HG03066 (cell line): ENCODE data around the gene C1orf35.

ENCODE experiments used
- ATAC-seq: cut with Tn5 transposase; IDR thresholded peaks from one replicate; pipeline ENCODE4 v1.9.1; 2021; ENCODE audit warnings: low read depth; ENCODE audit not compliant: unreplicated experiment

The C1orf35 gene

GRCh38 chr1:228102791-228103620 is at the start of gene C1orf35:
Gene C1orf35 (minus strand): TSS chr1:228103325. CDS start chr1:228103227, 98 bp downstream.
- peak; percentile 65 for ATAC-seq

- no peak for ATAC-seq
Observed at GRCh38 chr1:228152918-228153258, 49.8 kb upstream of the C1orf35 start.

DNA sequence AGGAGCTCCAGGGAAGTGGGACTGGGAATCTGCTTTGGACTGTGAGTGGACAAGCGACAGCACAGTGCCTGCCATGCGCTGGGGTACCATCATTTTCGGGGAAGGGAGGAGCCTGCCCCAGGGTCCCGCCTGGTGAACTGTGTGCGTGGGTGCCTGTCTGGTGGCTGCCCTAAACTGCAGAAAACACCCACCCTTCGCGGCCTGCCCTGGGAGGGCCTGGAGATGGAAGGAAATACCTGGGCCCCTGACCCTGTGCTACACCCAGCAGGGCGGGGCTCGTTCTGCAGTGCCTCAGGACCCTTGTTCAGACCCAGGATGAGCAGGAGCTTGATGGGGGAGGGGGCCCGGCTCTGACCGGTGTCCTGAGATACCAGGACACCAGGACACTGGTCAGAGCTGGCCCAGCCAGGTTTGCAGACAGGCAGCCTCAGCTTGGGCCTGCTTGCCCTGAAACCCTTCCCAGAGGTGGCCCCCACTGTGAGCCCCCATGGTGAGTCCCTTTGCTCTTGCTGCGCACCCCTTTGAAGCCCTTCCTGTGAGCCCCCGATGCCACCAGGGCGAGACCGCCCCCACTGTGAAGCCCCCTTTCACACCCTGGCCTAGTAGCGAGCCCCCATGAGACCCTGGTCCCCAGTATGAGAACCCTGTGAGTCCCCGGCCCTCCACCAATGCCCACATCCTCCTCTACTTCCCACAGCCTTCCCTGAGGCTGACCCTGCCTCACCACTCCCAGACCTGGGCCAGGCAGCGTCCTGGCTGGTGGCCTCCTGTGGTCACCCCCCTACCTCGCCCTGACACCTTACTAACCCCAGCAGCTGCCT is 49.2 kb upstream of the C1orf35 start:
- ATAC-seq, result no peak

DNA sequence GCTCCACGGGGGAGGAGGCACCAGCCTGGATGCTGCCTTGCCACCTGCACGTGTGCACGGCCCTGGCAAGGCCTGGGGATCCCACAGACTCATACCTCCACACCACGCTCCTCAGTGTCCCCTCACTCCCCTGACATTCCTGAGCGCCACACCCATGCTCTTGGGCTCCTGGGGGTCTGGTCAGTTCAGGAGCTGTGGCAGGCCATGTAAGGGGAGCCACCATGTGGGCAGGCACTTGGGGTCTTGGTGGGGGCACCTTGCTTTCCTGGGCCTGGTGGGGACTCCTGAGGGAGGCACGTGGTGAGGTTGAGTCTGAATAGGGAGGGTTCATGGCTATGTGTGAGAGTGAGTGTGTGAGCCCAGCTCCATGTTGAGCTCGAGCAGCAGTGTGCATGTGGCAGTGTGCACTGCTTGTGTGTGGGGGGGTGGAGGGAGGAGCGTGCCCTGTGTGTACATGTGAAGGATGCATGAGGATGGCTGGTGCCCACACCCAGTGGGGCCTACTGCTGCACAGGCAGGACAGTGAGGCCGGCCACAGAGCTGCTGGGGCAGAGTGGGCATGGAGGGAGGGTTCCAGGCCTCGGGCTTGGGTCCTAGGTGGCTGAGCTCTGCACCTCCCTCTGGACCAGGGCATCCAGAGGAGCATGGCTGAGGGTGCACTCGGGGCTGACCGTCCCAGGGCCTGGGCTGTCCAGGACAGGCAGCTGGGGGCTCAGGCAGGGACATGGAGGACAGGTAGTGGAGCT is 48.2 kb upstream of the C1orf35 start:
- ATAC-seq, result no peak

- no peak for ATAC-seq
Observed at GRCh38 chr1:228150461-228151179, 47.5 kb upstream of the C1orf35 start.

DNA sequence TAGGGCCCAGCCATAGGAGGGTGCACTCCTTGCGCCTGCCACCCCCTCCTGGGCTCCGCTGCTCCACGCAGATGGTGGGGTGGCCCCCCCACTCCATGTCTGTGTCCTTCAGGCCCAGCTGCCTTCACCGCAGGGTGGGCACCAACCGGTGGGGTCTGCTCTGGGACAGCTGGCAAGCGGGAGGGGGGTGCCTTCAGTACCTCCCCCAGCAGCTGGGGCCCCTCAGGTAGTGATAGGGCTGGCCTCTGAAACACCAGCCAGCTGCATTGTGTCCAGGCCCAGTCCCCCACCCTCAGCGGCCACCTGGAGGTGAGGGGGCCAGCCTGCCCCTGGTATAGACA is 47.0 kb upstream of the C1orf35 start:
- no peak for ATAC-seq

- ATAC-seq, result no peak
Observed at GRCh38 chr1:228149406-228150119, 46.4 kb upstream of the C1orf35 start, which contains the start of gene GJC2. Gene GJC2 (plus strand): TSS chr1:228149930. CDS start chr1:228157759, 7,829 bp downstream.

- no peak for ATAC-seq
Observed at GRCh38 chr1:228148935-228149405, 45.8 kb upstream of the C1orf35 start.

GRCh38 chr1:228148196-228148861 is 45.2 kb upstream of the C1orf35 start:
- no peak for ATAC-seq

- ATAC-seq, result no peak
Observed at GRCh38 chr1:228147768-228148167, 44.6 kb upstream of the C1orf35 start.

DNA sequence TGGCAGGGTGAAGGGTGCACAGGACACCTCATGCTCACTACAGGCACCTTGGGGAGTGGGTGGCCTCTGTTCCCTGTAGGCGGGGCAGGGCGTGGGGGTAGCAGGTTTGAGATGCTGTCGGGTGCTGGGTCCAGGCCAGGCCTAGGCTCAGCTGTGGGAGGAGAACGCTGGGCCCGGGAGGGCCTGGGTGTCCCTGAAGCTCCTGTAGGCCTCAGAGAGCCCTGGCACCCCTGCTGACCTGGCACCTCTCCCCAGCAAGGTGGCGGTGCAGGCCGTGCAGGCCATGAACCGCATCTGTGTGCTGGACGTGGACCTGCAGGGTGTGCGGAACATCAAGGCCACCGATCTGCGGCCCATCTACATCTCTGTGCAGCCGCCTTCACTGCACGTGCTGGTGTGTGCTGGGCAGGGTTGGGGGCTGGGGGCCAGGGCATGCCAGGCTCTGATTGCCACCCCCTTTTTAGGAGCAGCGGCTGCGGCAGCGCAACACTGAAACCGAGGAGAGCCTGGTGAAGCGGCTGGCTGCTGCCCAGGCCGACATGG is 44.1 kb upstream of the C1orf35 start:
- ATAC-seq, result no peak

DNA sequence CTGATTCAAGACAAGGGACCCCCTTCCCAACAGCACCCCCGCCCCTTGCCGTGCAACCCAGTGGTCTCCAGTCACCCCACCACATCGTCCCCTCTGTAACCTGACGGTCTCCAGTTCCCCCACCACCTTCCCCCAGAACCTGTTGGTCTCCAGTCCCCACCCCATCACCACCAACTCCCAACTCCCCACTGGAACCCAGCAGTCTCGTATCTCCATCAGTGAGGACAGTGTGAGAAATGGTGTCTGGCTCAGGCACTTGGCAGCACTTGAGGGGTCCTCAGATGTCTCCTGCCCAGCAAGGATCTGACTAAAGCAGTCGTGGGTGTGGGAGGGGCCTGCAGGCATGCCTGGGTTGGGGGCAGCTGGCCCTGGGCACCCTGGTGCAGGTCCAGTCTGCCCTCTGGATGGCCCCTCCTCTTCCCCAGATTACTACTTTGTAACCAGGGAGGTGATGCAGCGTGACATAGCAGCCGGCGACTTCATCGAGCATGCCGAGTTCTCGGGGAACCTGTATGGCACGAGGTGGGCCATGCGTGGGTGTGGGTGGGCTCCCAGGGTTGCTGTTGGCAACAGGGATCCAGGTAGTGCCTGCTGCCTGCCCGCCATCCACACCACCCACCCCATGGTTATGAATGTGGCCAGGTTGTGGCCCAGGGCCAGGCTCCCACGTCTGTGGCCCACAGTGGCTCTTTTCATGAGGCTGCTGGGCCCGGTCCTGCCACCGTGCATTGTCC is 43.5 kb upstream of the C1orf35 start:
- no peak for ATAC-seq

DNA sequence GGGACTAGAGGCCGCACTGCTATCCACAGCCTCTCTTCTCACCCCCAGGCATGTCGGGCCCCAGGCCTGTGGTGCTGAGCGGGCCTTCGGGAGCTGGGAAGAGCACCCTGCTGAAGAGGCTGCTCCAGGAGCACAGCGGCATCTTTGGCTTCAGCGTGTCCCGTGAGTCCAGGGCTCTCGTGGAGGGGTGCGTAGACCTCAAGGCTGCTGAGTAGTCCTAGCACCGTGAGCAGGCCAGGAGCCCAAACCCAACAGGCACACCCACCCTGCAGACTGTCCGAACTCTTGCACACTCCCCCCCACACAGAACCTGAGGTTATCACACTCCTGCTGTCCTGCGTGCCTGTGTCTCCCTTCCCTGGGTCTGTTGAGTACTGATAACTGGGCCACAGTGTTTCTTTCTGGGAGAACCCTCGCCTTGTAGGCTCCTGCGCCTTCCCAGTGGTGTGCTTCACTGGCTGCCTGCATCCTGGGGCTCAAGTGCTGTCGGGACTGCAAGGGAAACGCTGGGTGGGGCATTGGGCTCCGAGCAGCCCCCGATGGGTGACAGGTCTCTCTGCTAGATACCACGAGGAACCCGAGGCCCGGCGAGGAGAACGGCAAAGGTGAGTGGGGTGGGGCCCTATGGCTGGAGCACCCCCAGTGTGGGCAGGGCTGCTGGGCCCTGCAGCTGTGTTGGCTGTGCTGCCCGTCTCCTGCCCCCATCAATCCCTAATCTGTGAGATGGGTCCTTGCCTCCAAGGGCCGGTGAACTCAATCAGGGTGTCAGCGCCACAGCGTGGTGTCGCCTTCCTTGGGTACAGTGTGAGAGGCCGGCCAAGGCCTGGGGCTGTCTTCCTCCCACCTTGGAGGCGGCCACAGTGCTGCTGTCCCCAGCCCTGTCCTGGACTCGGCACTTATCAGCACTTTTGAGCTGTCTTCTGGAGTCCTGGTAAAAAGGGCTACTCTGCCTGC is 42.6 kb upstream of the C1orf35 start:
- no peak for ATAC-seq

- no peak for ATAC-seq
Observed at GRCh38 chr1:228144993-228145343, 41.8 kb upstream of the C1orf35 start.

- no peak for ATAC-seq
Observed at GRCh38 chr1:228144193-228144992, 41.3 kb upstream of the C1orf35 start.

GRCh38 chr1:228143480-228144192 is 40.5 kb upstream of the C1orf35 start:
- ATAC-seq, result no peak
